Measurements from ENCODE around the gene PAN3.

The PAN3 gene

DNA sequence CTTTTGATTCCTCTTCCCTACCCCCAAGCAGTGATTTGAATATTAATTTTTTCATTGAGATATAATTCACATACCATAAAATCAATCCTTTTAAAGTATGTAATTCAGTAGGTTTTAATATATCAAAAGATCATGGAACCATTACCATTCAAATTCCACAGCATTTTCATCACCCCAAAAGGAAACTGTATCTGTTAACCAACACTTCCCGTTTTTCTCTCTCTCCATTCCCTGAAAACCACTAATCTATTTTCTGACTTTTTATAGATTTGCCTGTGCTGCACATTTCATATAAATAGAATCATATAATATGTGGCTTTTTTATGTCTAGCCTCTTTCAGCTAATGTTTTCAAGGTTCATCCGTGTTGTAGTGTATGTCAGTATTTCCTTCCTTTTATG, 107.1 kb downstream of the PAN3 start:
- no peak for DNase-seq (ENCODE audit: extremely low spot score)
- ChIA-PET CTCF (no interaction called here), POLR2A (no interaction called here)
- TF ChIP-seq FOXM1 (IDR thresholded peaks at IDR 0.05; ENCODE audit: borderline replicate concordance) (no peak), CTBP1 (IDR thresholded peaks at IDR 0.05; ENCODE audit: borderline replicate concordance) (no peak), LEF1 (IDR thresholded peaks at IDR 0.05; ENCODE audit: borderline replicate concordance) (no peak), SUZ12 (IDR thresholded peaks at IDR 0.05) (no peak), HDGF (IDR thresholded peaks at IDR 0.05; ENCODE audit: borderline replicate concordance) (no peak), NFRKB (IDR thresholded peaks at IDR 0.05) (no peak), TARDBP (IDR thresholded peaks at IDR 0.05) (no peak), ELF4 (IDR thresholded peaks at IDR 0.05) (no peak), ARNT (IDR thresholded peaks at IDR 0.05) (no peak), SP1 (IDR thresholded peaks at IDR 0.05) (no peak), BHLHE40 (IDR thresholded peaks at IDR 0.05; ENCODE audit: borderline replicate concordance) (no peak), FOXA1 (IDR thresholded peaks at IDR 0.05) (no peak)
- TF ChIP-seq, protein P1, sequence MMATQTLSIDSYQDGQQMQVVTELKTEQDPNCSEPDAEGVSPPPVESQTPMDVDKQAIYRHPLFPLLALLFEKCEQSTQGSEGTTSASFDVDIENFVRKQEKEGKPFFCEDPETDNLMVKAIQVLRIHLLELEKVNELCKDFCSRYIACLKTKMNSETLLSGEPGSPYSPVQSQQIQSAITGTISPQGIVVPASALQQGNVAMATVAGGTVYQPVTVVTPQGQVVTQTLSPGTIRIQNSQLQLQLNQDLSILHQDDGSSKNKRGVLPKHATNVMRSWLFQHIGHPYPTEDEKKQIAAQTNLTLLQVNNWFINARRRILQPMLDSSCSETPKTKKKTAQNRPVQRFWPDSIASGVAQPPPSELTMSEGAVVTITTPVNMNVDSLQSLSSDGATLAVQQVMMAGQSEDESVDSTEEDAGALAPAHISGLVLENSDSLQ (IDR thresholded peaks at IDR 0.05), result no peak

DNA sequence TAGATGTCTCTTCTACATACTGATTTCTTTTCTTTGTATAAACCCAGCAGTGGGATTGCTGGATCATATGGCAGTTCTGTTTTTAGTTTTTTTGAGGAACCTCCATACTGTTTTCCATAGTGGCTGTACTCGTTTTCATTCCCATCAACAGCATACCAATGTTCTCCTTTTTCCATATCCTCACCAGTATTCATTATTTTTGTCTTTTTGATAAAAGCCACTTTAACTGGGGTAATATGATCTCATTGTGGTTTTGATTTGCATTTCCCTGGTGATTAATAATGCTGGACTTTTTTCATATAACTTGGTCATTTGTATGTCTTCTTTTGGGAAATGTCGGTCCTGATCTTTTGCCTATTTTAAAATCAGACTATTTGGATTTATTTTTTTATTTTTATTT, 108.5 kb downstream of the PAN3 start:
- TF ChIP-seq ARNT (IDR thresholded peaks at IDR 0.05), result no peak
- TF ChIP-seq, protein P1 (IDR thresholded peaks at IDR 0.05), result no peak
- no peak for TF ChIP-seq ZNF384 (IDR thresholded peaks at IDR 0.05)
- TF ChIP-seq L3MBTL2 (conservative IDR thresholded peaks at IDR 0.05), result no peak
- ChIA-PET CTCF (no interaction called here), POLR2A (no interaction called here)
- DNase-seq (ENCODE audit: extremely low spot score), result no peak

- POLR2A ChIA-PET, result no interaction called here
- DNase-seq (ENCODE audit: extremely low spot score), result no peak
- TF ChIP-seq LEF1 (IDR thresholded peaks at IDR 0.05; ENCODE audit: borderline replicate concordance), result no peak
- no peak for TF ChIP-seq L3MBTL2 (conservative IDR thresholded peaks at IDR 0.05)
- no peak for TF ChIP-seq SUZ12 (IDR thresholded peaks at IDR 0.05)
- no peak for TF ChIP-seq FOXK2 (IDR thresholded peaks at IDR 0.05)
- TF ChIP-seq BHLHE40 (IDR thresholded peaks at IDR 0.05; ENCODE audit: borderline replicate concordance), result no peak
- TF ChIP-seq SP1 (IDR thresholded peaks at IDR 0.05), result no peak
- TF ChIP-seq NFRKB (IDR thresholded peaks at IDR 0.05), result no peak
- TF ChIP-seq FOXA1 (IDR thresholded peaks at IDR 0.05), result no peak
- TF ChIP-seq ZNF384 (IDR thresholded peaks at IDR 0.05), result no peak
- TF ChIP-seq, protein P1 (IDR thresholded peaks at IDR 0.05), result no peak
- TF ChIP-seq ARNT (IDR thresholded peaks at IDR 0.05), result no peak
- CTCF ChIA-PET, result no interaction called here
Observed at GRCh38 chr13:28248080-28248479, 109.7 kb downstream of the PAN3 start.

DNA sequence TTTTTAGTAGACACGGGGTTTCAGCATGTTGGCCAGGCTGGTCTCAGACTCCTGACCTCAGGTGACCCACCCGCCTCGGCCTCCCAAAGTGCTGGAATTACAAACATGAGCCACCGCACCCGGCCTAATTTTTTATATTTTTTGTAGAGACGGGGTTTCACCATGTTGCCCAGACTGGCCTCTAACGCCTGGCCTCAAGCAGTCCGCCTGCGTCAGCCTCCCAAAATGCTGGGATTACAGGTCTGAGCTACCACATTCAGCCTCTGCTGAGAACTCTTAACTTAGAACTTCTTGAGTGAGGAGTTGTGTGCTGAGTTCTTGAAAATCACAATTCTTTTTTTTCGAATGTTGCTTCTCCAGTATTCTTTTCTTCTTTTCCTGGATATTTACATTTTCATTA, 112.2 kb downstream of the PAN3 start:
- TF ChIP-seq CTBP1 (IDR thresholded peaks at IDR 0.05; ENCODE audit: borderline replicate concordance) (no peak), ARNT (IDR thresholded peaks at IDR 0.05) (no peak), SP1 (IDR thresholded peaks at IDR 0.05) (no peak), NFRKB (IDR thresholded peaks at IDR 0.05) (no peak)
- POLR2A ChIA-PET, result no interaction called here
- CTCF ChIA-PET, result no interaction called here
- DNase-seq (ENCODE audit: extremely low spot score), result no peak

DNA sequence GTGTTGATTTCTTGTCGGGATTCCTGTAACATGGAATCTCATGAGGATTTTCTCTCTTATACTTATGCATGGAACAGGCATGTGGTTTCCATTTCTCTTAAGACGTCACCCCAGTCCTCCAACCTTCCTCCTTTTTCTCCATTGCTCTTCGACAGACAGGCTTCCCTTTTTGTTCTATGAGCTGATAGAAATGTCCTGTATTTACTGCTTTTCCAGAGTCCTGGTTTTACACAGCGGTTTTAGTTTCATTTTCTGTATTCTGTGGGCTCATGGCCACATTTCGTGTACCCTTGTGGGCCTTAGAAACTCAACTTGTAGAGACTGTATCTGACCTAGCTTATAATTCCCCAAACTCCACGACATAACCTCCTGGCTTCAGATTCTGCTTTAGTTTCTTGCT, 113.1 kb downstream of the PAN3 start:
- ChIA-PET CTCF (no interaction called here), POLR2A (no interaction called here)
- no peak for DNase-seq (ENCODE audit: extremely low spot score)
- TF ChIP-seq NFRKB (IDR thresholded peaks at IDR 0.05) (no peak), FOXA1 (IDR thresholded peaks at IDR 0.05) (no peak), SP1 (IDR thresholded peaks at IDR 0.05) (no peak), ARNT (IDR thresholded peaks at IDR 0.05) (no peak), CTBP1 (IDR thresholded peaks at IDR 0.05; ENCODE audit: borderline replicate concordance) (no peak), ELF4 (IDR thresholded peaks at IDR 0.05) (no peak), L3MBTL2 (conservative IDR thresholded peaks at IDR 0.05) (no peak), BHLHE40 (IDR thresholded peaks at IDR 0.05; ENCODE audit: borderline replicate concordance) (no peak), LEF1 (IDR thresholded peaks at IDR 0.05; ENCODE audit: borderline replicate concordance) (no peak), FOXK2 (IDR thresholded peaks at IDR 0.05) (no peak), TARDBP (IDR thresholded peaks at IDR 0.05) (no peak), FOXM1 (IDR thresholded peaks at IDR 0.05; ENCODE audit: borderline replicate concordance) (no peak), ZNF384 (IDR thresholded peaks at IDR 0.05) (no peak)
- TF ChIP-seq, protein P1 (IDR thresholded peaks at IDR 0.05), result no peak

DNA sequence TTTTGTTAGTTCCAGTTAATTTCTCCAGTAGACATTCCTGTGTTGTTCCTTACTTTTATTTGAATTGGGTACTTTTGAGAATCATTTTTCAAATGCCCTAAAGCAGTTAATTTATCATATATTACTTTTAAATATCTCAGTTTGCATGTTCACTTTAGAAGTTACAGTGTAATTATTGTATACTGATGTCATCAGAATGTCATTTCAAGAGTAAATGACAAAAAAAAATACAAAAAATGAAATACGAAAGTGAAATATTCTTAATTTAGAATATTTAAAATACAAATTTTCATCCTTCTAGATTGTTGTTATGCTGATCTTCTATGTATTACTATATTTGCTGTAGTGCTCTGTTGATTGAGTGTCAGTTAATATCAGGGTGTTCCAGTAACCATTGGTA, 114.2 kb downstream of the PAN3 start:
- ChIA-PET POLR2A (no interaction called here), CTCF (no interaction called here)
- TF ChIP-seq HDGF (IDR thresholded peaks at IDR 0.05; ENCODE audit: borderline replicate concordance) (no peak), SUZ12 (IDR thresholded peaks at IDR 0.05) (no peak), FOXM1 (IDR thresholded peaks at IDR 0.05; ENCODE audit: borderline replicate concordance) (no peak), L3MBTL2 (conservative IDR thresholded peaks at IDR 0.05) (no peak), LEF1 (IDR thresholded peaks at IDR 0.05; ENCODE audit: borderline replicate concordance) (no peak), BHLHE40 (IDR thresholded peaks at IDR 0.05; ENCODE audit: borderline replicate concordance) (no peak), NFRKB (IDR thresholded peaks at IDR 0.05) (no peak), ZNF384 (IDR thresholded peaks at IDR 0.05) (no peak), TARDBP (IDR thresholded peaks at IDR 0.05) (no peak), ARNT (IDR thresholded peaks at IDR 0.05) (no peak)
- DNase-seq (ENCODE audit: extremely low spot score), result no peak
